Superior temporal gyrus (tissue), 1 donor: Measurements from ENCODE around the gene TNFRSF19.

Experiments used
- DNase-seq: peaks from one replicate; pipeline ENCODE4 v3.0.0-alpha.2; 2016; ENCODE audit errors: extremely low spot score

Gene TNFRSF19

DNA sequence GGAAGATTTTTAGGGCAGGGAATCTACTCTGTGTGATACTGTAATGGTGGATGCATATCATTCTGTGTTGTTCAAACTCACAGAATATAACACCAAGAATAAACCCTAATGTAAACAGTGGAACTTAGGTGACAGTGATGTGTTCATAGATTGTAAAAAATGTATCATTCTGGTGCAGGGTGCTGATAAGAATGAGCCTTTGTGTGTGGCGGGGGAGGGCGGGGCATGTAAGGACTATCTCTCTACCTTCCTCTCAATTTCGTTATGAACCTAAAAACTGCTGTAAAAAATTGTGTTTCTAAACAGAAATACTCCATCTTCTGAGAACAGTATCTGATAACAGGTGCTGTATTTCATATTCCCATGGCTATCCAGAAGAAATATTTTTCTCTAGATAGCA is 35.6 kb downstream of the TNFRSF19 start:
- no peak for DNase-seq

DNA sequence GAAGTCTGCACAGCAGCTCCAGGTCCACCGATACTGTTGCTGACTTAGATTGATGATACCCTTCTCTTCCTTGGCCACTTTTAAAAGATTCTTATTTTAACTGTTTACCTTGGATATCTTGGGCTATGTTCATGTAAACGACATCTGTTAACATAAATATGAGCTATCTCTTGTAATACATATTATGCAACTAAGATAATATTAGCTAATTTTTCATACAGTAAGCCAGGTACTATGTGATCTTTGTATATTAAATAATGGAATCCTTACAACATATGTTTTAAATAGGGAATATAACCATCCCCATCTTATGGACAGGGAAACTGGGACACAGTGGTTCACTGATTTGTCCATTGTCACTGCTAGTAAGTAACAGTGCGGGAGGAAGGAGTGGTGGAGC is 37.9 kb downstream of the TNFRSF19 start:
- no peak for DNase-seq

DNA sequence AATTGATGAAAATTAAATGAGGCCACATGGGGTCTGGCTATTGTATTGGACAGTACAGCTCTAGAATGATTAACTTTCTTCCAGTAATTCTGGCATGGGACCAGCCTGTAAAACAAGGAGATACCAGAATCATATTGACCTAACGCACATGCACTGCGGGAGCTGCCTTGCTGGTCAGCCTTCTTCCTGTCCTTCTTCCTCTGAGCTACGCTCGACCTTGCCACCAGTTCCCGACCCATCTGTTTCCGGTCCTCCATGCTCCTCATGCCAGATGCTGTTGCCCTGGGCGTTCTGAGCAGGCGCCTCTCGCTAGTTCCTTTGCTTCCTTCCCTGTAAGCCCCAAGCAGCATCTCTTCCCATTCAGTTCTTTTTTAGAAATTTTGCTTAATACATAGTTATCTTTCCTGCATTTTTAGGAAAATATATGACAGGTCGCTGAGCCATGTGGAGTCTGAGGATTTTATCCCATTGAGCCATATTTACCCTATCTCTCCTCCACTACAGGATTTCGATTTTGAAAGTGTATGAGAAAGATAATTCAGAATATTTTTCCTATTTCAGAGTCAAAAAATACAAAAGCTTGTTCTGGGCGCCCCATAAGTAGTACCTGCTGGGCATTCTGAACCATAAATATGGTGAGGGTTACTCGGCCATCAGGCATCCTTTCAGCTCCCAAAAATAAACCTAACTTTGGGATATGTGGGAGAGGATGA is 38.6 kb downstream of the TNFRSF19 start:
- DNase-seq = no peak

DNA sequence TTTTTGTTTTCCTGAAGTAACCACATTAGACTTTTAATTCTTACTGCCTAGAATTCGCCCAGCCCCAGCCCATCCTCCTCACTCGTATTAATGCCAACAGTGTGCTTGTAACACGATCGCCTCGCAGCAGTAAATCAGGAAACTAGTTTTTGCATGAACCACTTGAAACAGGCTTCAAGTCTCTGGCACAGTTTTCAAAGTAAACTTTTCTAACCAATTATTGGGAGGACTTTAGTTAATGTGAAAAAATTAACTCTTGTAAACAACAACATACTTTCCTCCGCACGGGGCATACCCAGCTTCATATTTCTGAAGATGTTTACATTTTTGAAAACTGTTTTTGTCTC is 39.2 kb downstream of the TNFRSF19 start:
- no peak for DNase-seq

DNA sequence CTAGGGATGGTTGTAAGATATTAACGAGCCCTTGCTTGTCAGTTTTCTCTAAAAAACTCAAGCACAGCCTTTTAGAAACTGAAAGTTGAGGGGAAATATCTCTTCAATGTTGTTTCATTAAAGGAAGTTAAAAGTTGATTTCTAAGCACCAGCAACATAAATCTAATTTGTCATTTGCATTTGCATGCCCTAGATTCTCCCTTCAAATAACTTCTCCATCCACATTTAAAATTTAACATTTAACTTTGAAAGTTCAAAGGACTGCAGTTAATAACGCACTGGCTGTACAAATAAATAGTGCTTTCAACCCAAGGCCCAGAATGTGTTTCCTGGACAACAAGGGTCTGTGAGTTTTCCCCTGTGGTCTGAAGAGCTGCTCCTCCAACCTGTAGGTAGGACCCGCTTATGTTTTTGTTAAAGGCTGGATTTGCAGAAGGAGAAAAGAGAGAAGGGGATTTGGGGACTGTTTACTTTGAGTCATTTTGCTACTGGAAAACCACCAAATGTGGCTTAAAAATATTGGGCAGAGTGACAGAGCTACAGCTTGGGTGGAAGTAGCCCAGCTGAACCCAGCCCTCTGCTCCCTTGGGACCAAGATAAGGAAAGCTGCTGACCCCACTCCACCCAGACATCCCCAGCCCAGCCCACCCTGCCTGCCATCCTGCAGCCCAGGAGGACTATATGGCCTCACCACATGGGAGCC is 39.8 kb downstream of the TNFRSF19 start:
- DNase-seq = no peak

DNA sequence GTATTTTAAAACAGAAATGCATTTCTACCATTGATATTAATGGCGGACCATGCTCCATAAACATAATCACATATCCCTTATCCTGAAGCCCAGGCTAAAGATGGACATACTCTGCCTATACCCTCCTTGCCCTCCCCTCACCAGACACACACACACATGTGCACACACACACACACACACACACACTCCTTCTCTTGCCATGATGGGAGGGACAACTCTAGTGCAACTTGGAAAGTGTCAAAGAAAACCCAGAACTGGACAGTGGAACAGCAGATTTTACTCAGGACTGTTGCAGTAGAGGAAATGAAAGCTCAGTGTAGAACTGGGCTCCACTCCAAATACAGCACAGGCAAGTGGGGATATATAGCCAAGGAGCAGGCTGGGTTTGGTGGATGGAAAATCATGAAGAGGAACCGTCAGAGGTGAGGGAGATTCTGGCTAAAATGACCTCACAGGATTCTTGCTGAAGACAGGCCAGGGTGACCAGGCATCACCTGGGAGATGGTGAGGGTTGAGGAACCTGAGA is 40.8 kb downstream of the TNFRSF19 start:
- DNase-seq = no peak

DNA sequence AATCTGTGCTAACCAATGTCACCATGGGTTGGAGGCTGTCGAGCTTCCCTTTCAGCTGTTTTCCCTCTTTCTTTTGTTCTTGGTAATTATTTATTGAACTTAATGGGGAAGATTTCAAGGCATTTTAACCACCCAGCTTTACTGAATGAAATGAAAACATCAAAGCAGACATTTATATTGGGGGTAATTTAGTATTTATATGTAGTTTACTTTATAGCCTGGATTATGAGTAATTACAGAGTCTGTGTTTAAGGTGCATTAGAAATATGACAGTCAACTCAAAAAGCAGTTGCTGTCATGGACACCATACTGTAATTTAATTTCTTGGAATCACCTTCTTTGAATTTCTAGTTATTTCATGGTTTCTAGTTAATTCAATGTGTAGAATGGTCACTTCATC is 42.0 kb downstream of the TNFRSF19 start:
- DNase-seq = no peak

DNA sequence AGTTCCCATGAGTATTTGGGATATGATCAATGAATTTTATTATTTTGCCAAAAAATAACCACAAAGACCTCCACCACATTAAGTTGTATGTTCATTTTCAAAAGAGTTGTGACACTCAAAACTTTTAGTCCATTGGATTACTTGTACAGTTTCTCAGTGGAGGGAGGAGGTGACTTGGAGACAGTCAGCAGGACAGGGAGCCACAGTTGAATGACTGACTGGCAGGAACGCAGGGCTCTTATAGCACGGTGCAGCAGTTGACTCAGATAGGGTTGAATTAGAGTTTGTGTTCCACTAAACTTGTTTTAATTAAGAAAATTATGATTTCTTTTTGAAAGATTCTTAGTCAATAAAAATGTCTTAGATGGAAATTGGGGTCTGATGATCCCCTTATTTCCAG is 42.5 kb downstream of the TNFRSF19 start:
- DNase-seq = no peak

DNA sequence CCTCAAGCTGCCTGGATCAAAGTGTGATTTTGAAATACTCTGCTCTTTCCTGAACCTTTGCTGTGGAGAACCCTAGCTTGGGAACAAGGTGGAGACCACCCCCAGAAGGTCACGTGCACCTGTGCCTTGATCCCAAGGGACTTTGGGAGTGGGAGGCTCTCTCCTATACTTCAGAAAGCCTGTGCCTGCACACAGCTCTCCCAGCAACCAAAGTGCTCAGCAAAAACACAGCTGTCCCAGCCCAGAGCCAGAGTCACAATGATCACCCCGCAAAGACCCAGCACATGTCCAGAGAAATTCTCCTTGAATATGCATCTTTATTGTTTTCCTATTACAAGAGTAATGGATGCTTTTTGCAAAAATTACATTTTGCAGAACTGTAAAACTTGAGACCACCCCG is 43.4 kb downstream of the TNFRSF19 start:
- DNase-seq = no peak

DNA sequence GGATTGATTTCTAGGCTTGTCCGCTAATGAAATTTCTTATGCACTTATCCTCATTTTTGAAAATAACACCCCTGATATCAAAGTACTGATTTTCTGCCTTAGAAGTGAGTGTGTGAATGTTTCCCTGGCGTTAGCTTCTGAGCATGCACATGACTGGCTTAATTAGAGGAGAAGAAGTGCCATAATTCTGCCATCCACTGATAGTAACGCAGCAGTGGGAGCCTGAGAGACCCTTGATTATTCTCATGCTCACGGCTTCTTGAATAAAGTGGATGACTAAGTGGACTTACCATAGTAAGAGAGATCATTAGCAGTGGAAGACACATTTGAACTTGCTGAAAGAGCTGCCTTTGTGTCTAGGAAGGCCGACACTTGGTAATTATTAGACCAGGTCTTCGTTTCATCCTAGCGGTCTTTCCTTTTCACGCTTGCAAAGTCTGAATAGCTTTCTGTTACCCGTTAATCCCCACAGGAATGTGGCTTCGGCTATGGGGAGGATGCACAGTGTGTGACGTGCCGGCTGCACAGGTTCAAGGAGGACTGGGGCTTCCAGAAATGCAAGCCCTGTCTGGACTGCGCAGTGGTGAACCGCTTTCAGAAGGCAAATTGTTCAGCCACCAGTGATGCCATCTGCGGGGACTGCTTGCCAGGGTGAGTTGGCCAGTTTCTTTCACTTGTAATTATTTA is 45.3 kb downstream of the TNFRSF19 start:
- DNase-seq = no peak

DNA sequence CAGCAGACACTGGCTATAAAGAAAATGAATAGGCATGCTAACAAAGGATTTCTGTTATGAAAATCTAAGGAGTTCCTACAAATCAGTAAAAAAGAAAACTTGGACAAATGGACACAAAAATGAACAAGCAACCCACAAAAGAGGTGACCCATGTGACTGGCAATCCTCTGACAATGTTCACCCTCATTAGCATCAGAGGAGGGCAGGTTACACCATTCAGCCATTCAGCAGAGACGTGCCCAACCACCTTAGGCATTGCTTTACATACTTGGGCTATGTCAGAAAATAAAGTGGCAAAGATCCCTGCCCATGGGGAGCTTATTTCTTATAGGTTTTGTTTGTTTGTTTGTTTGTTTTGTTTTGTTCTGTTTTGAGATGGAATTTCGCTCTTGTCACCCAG is 46.0 kb downstream of the TNFRSF19 start:
- DNase-seq = no peak

DNA sequence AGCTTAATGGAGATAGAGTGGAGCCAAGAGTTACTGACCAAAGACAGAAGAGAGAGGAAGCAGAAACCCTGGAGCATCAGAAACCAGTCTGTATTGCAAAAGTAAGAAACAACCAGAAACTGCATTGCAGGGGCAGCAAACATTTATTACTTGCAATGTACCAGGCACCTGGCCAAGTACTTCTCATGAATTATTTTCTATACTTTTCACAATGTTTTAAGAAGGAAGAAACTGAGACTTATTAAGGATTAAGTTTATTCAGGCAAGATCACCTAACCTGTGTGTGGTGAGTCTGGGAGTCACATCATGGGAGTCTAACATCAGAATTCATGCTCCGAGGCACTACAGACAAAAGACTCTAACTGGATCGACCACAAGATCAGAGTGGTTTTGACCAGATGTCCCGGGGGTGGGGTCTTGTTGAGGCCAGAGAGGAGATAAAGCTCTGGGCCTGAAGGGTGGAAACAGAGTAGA is 47.4 kb downstream of the TNFRSF19 start:
- DNase-seq = no peak

DNA sequence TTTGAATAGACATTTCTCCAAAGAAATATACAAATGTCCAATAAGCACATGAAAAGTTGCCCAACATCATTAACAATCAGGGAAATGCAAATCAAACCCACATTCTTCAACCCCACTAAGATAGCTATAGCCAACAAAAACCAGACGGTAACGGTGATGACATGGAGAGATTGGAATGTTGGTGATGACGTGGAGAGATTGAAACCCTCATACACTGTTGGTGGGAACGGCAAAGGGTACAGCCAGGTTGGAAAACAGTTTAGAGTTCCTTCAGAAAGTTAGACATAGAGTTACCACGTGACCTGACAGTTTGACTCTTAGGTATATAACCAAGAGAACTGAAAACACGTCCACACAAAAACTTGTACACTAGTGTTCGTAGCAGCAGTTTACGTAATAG is 48.1 kb downstream of the TNFRSF19 start:
- no peak for DNase-seq

DNA sequence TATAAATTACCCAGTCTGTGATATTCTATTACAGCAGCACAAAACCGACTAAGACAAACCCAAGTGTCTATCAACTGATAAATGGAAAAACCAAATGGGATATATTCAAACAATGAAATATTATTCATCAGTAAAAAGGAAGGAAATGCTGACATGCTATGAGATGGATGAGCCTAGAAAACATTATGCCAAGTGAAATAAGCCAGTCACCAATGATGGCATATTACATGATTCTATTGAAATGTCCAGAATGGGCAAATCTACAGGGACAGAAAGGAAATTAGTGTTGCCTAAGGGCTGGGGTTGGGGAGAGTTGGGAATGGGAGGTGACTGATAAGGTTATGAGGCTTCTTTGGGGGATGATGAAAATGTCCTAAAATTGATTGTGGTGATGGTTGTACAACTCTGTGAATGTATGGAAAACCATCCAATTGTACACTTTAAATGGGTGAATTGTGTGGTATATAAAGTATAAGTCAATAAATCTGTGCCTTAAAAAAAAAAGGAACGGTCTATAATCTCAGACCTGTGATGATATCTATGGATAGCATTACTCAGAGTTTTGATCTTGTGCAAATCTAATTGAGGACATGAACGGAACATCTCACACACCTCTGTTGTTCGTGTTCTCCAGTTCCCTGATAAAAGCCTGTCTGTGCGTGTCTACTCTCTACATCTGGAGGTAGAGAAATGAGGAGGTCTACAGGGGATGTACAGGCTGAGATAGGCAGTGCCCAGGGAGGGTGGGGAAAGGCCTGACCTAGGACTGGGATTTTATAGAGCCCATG is 49.0 kb downstream of the TNFRSF19 start:
- no peak for DNase-seq

DNA sequence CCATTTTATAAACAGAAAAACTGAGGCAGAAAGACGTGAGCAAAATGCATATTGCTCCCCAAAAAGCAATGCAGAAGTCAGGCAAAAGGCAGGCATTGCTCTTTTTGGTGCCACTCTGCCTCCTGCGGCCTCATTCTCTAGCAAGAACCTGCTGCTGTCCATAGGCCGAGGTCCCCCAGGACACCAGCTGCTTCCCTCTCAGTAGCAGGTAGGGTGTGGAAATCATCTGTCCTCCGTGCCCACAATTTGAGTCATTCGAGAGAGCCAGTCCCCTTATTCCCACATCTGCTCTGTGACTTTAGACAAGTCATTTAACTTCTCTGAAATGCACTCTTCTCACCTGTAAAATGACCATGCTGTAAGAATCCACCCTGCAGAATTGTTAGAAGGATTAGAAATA is 50.0 kb downstream of the TNFRSF19 start:
- no peak for DNase-seq

DNA sequence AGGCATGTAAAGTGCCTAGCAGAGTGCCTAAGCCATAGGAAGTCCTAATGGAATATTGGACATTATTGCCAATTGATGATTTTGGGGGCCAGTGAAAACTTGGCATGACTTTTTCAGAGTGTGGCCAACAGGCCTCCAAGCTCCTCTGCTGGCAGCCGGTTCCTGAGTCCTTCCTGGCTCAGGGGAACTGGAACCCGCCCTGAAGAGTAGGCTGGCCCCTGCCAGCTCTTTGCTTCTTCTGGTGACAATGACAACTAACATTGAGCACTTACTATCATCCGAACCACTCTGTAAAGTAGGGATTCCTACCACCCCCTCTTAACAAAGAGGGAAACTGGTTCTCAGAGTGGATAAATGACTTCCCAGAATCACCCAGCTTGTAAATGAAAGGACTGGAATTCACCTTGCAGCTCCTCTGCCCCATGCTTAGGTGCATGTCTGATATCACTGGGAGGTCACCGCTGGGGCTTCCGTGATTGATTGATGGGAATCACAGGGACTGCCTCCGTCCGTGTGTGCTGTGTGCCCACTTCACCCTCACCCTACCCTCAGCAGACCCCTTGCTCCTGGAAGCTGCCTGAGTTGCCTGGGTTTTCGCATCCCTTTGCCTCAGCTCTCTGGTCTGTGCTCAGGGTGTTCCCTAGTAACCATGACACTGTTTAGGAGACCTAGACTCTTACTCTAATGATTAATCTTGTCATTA is 50.6 kb downstream of the TNFRSF19 start:
- no peak for DNase-seq

DNA sequence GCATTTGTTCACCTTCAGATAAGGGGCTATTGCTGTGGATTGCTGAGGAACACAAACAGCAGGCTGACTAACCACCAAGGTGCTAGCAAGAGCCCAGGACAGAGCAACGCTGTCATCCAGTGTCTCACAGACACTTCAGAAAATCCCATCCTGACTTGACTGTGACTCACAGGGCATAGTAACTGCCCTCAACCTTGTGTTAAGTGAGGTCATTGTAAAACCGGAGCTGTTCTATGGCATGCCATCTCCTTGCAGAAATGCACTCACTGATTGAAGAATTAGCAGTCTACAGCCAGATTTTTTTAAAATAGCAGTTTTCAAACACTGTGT is 51.1 kb downstream of the TNFRSF19 start:
- DNase-seq = no peak

DNA sequence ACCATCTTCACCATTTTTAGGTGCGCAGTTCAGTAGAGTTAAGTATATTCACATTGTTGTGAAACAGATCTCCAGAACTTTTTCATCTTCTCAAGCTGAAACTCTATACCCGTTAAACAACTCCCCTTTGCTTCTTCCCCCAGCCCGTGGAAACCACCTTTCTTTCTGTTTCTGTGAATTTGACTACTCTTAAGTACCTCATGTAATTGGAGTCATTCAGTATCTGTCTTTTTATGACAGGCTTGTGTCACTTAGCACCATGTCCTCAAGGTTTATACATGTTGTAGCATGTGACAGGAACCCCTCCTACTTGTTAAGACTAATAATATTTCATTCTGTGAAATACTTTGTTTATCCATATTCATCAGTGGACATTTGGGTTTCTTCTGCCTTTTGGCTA is 52.8 kb downstream of the TNFRSF19 start:
- DNase-seq = no peak

DNA sequence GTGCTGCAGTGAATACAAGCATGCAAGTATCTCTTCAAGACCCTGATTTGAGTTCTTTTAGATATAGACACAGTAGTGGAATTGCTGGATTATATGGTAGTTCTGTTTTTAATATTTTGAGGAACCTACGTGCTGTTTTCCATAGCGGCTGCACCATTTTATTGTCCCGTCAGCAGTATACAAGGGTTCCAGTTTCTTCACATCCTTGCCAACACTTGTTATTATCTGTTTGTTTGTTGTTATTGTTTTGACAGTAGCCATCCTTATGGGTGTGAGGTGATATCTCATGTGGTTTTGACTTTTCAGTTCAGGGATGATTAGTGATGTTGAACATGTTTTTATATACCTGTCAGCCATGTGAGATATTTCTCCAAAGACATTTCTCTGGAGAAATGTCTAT is 53.2 kb downstream of the TNFRSF19 start:
- no peak for DNase-seq

DNA sequence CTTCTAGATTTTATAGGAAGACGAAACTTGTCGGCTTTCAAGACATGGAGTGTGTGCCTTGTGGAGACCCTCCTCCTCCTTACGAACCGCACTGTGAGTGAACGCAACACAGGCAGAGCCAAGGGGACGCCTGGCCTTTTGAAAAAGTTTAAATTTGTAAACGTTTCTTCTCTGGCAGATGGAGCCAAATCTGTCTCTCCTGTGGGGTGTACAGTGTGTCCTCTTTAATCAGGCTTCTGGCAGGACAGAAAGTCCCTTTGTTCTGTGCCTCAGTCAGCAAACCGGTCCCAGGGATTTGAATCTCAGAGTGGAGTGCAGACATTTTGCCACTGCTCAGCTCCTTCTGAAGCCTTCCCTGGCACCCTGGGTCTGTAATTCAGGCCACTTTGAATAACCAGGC is 56.5 kb downstream of the TNFRSF19 start:
- DNase-seq = peak; percentile 41

DNA sequence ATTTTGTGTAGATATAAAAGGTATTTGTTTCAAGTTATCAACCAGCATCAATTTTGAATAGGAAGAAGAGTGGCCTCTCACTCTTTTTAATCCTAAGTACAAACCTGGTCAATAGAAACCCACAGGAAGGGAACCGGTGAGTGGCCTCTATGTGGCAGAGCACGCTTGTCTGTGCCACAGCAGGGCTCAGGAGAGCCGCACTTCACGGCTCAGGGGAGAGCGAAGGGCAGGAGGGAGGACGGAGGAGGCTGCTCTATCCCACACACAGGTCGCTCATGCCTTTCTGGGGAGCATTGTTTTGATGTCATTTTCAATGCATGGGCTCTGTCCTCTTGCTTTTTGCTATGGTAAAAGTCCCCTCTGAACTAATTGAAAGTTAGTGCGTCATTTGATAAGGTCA is 57.2 kb downstream of the TNFRSF19 start:
- DNase-seq = no peak

DNA sequence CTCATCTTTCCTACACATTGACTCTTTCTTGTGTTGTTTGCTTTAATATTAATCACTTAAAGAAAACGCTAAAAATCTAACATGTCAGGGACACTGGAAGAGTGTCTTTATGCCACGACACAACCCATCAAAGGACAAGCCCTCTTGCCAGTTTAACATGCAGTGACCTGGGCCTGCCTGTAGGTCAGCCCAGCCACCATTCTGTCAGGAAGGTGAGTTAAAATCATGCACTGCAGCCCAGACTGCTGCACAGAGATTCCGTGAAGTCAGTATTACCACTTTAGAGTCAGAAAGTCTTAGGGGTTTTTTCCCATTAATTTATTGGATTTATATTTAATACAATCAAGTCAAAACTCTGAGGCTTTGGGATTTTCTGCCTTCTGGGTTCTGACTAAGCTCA is 58.0 kb downstream of the TNFRSF19 start:
- no peak for DNase-seq
